GM23338 (cell line): ENCODE data around the gene NCOA1.
"Not testable (repeated sequence)": the region's sequence is repeated elsewhere in the genome, so short reads cannot be mapped to it uniquely, and the experiment has no call there.

Experiments
- CREB1 ChIP-seq: fragments of 250-450 bp; sonication (Bioruptor Pico); IDR thresholded peaks from 2 replicates; pipeline ENCODE4 v1.5.0; 2020; ENCODE audit warnings: low read depth, mild to moderate bottlenecking, moderate library complexity
- ETS1 ChIP-seq: IDR thresholded peaks from 2 replicates; pipeline ENCODE4 v1.6.1; 2016; ENCODE audit warnings: antibody characterized with exemption
- EZH2 ChIP-seq: fragments of 200-600 bp; sonication (generic); IDR thresholded peaks from one replicate; pipeline ENCODE4 v1.8.0; 2017; ENCODE audit warnings: antibody characterized with exemption, mild to moderate bottlenecking, low read depth; ENCODE audit not compliant: unreplicated experiment
- EZH2phosphoT487 ChIP-seq: fragments of 200-600 bp; sonication (generic); IDR thresholded peaks from one replicate; pipeline ENCODE4 v1.8.1; 2018; ENCODE audit warnings: antibody characterized with exemption; ENCODE audit not compliant: unreplicated experiment
- JUNB ChIP-seq: IDR thresholded peaks from one replicate; pipeline ENCODE4 v1.6.1; 2016; ENCODE audit warnings: antibody characterized with exemption; ENCODE audit not compliant: unreplicated experiment
- NANOG ChIP-seq: IDR thresholded peaks from 2 replicates; pipeline ENCODE4 v1.6.1; 2016; ENCODE audit warnings: antibody characterized with exemption, borderline replicate concordance
- POLR2AphosphoS5 ChIP-seq: IDR thresholded peaks from 2 replicates; pipeline ENCODE4 v1.6.1; 2016; ENCODE audit warnings: antibody characterized with exemption, low read depth
- TF ChIP-seq, protein P1 (sequence below), 2 experiments: fragments of 200-600 bp in 1 of 2; sonication (generic) in 1 of 2; conservative IDR thresholded peaks; 2 replicates each; pipeline versions ENCODE4 v1.5.1 to v1.6.1; 2016 to 2017; ENCODE audit warnings: antibody characterized with exemption in 2 of 2, low read depth in 2 of 2, mild to moderate bottlenecking in 2 of 2, moderate library complexity in 1 of 2
- TF ChIP-seq, protein P2 (sequence below): IDR thresholded peaks from one replicate; pipeline ENCODE4 v1.6.1; 2018; ENCODE audit warnings: antibody characterized with exemption; ENCODE audit not compliant: unreplicated experiment

DNA sequence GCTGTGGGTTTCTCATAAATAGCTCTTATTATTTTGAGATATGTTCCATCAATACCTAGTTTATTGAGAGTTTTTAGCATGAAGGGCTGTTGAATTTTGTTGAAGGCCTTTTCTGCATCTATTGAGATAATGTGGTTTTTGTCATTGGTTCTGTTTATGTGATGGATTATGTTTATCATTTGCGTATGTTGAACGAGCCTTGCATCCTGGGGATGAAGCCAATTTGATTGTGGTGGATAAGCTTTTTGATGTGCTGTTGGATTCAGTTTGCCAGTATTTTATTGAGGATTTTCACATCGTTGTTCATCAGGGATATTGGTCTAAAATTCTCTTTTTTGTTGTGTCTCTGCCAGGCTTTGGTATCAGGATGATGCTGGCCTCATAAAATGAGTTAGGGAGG lies 42.5 kb downstream of the NCOA1 start:
- TF ChIP-seq, protein P1, sequence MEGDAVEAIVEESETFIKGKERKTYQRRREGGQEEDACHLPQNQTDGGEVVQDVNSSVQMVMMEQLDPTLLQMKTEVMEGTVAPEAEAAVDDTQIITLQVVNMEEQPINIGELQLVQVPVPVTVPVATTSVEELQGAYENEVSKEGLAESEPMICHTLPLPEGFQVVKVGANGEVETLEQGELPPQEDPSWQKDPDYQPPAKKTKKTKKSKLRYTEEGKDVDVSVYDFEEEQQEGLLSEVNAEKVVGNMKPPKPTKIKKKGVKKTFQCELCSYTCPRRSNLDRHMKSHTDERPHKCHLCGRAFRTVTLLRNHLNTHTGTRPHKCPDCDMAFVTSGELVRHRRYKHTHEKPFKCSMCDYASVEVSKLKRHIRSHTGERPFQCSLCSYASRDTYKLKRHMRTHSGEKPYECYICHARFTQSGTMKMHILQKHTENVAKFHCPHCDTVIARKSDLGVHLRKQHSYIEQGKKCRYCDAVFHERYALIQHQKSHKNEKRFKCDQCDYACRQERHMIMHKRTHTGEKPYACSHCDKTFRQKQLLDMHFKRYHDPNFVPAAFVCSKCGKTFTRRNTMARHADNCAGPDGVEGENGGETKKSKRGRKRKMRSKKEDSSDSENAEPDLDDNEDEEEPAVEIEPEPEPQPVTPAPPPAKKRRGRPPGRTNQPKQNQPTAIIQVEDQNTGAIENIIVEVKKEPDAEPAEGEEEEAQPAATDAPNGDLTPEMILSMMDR (conservative IDR thresholded peaks at IDR 0.05; ENCODE audit: low read depth in 2 of 2) = not testable (repeated sequence)
- TF ChIP-seq POLR2AphosphoS5, EZH2, CREB1, NANOG, EZH2phosphoT487, JUNB, ETS1: not testable (repeated sequence)
- TF ChIP-seq, protein P2, sequence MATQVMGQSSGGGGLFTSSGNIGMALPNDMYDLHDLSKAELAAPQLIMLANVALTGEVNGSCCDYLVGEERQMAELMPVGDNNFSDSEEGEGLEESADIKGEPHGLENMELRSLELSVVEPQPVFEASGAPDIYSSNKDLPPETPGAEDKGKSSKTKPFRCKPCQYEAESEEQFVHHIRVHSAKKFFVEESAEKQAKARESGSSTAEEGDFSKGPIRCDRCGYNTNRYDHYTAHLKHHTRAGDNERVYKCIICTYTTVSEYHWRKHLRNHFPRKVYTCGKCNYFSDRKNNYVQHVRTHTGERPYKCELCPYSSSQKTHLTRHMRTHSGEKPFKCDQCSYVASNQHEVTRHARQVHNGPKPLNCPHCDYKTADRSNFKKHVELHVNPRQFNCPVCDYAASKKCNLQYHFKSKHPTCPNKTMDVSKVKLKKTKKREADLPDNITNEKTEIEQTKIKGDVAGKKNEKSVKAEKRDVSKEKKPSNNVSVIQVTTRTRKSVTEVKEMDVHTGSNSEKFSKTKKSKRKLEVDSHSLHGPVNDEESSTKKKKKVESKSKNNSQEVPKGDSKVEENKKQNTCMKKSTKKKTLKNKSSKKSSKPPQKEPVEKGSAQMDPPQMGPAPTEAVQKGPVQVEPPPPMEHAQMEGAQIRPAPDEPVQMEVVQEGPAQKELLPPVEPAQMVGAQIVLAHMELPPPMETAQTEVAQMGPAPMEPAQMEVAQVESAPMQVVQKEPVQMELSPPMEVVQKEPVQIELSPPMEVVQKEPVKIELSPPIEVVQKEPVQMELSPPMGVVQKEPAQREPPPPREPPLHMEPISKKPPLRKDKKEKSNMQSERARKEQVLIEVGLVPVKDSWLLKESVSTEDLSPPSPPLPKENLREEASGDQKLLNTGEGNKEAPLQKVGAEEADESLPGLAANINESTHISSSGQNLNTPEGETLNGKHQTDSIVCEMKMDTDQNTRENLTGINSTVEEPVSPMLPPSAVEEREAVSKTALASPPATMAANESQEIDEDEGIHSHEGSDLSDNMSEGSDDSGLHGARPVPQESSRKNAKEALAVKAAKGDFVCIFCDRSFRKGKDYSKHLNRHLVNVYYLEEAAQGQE = not testable (repeated sequence)
